HepG2 (cell line): ENCODE data around the gene MED20. TPM values are rescaled to one million over a fixed set of nuclear protein-coding genes. Genes with fewer than 3 reads are reported as not detected.

ENCODE experiments used
- ASH2L ChIP-seq: fragments of 300-600, 200-600 bp; sonication (generic); IDR thresholded peaks from 2 replicates; pipeline ENCODE4 v1.7.0; 2017; ENCODE audit warnings: low read depth, mild to moderate bottlenecking, moderate library complexity, mixed read lengths, low read length; ENCODE audit not compliant: insufficient read length
- FOXP1 ChIP-seq, 2 experiments: fragments of 450-650 bp in 1 of 2; IDR thresholded peaks; 2 replicates each; pipeline ENCODE4 v1.6.1; 2017 to 2018; ENCODE audit warnings: antibody characterized with exemption in 1 of 2
- HDAC6 ChIP-seq: fragments of 200-600 bp; sonication (generic); IDR thresholded peaks from 2 replicates; pipeline ENCODE4 v1.7.0; 2017; ENCODE audit warnings: mild to moderate bottlenecking, antibody characterized with exemption, low read length, low read depth
- KLF12 ChIP-seq: sonication (generic); formaldehyde crosslinking; IDR thresholded peaks from 2 replicates; pipeline ENCODE4 v1.4.0; 2020; ENCODE audit warnings: missing genetic modification reagents, borderline replicate concordance
- NAIF1 ChIP-seq: sonication (generic); formaldehyde crosslinking; IDR thresholded peaks from 2 replicates; pipeline ENCODE4 v1.5.0; 2020; ENCODE audit warnings: mild to moderate bottlenecking, missing genetic modification reagents, borderline replicate concordance
- PHF21A ChIP-seq: sonication (generic); formaldehyde crosslinking; IDR thresholded peaks from 2 replicates; pipeline ENCODE4 v1.5.0; 2020; ENCODE audit warnings: mild to moderate bottlenecking, missing genetic modification reagents
- RFXAP ChIP-seq: sonication (generic); formaldehyde crosslinking; IDR thresholded peaks from 2 replicates; pipeline ENCODE4 v1.4.0; 2020; ENCODE audit warnings: missing genetic modification reagents, borderline replicate concordance
- SALL2 ChIP-seq: sonication (generic); formaldehyde crosslinking; IDR thresholded peaks from 2 replicates; pipeline ENCODE4 v1.8.1; 2023; ENCODE audit warnings: mild to moderate bottlenecking, missing genetic modification reagents, inconsistent platforms
- SP1 ChIP-seq, 2 experiments: fragments of 450-650 bp in 1 of 2; sonication (generic) in 1 of 2; formaldehyde crosslinking in 1 of 2; IDR thresholded peaks; 2 replicates each; pipeline versions ENCODE4 v1.4.0 to v1.6.1; 2016 to 2020; ENCODE audit warnings: missing genetic modification reagents in 1 of 2
- TBX2 ChIP-seq: sonication (generic); formaldehyde crosslinking; IDR thresholded peaks from 2 replicates; pipeline ENCODE4 v1.5.0; 2020; ENCODE audit warnings: missing genetic modification reagents, mild to moderate bottlenecking, borderline replicate concordance
- UBTF ChIP-seq: sonication (generic); formaldehyde crosslinking; IDR thresholded peaks from 2 replicates; pipeline ENCODE4 v1.4.0; 2020; ENCODE audit warnings: mild to moderate bottlenecking, missing genetic modification reagents
- ZNF230 ChIP-seq: sonication (generic); formaldehyde crosslinking; IDR thresholded peaks from 2 replicates; pipeline ENCODE4 v1.4.0; 2020; ENCODE audit warnings: mild to moderate bottlenecking, missing genetic modification reagents
- ZNF281 ChIP-seq: sonication (generic); formaldehyde crosslinking; IDR thresholded peaks from 2 replicates; pipeline ENCODE4 v1.4.0; 2020; ENCODE audit warnings: missing genetic modification reagents, borderline replicate concordance
- ZNF333 ChIP-seq: sonication (generic); formaldehyde crosslinking; IDR thresholded peaks from 2 replicates; pipeline ENCODE4 v1.4.0; 2020; ENCODE audit warnings: mild to moderate bottlenecking, missing genetic modification reagents, borderline replicate concordance
- ZNF83 ChIP-seq: sonication (generic); formaldehyde crosslinking; IDR thresholded peaks from 2 replicates; pipeline ENCODE4 v1.4.0; 2020; ENCODE audit warnings: missing genetic modification reagents, mild to moderate bottlenecking, borderline replicate concordance
- polyA plus RNA-seq, 8 experiments: library from polyadenylated mRNA; depleted of rRNA in 3 of 8; stranded (reverse) in 7 of 8; unstranded in 1 of 8; fragments of >200 nt; fragmentation: Illumina TruSeq in 4 of 8; extraction: Trizol in 4 of 8; gene quantifications; 2 replicates each; pipeline versions ENCODE4 v1.2.1 to v1.2.3, GENCODE V29; 2011 to 2016; ENCODE audit warnings: low read depth in 4 of 8, missing spikeins in 1 of 8, mixed read lengths in 1 of 8; ENCODE audit not compliant: insufficient read depth in 1 of 8
- total RNA-seq, 5 experiments: library from RNA; depleted of rRNA; stranded (reverse); fragments of >200 nt; fragmentation: Illumina TruSeq; extraction: Trizol; gene quantifications; 2 replicates each; pipeline ENCODE4 v1.2.3, GENCODE V29; 2016; ENCODE audit warnings: low read depth in 1 of 5
- TF ChIP-seq, protein P1 (sequence below): sonication (generic); formaldehyde crosslinking; IDR thresholded peaks from 2 replicates; pipeline ENCODE4 v1.4.0; 2020; ENCODE audit warnings: missing genetic modification reagents
- TF ChIP-seq, protein P2 (sequence below): IDR thresholded peaks from 2 replicates; pipeline ENCODE4 v1.6.1; 2016; ENCODE audit warnings: mild to moderate bottlenecking, missing biosample characterization, missing genetic modification reagents
- TF ChIP-seq, protein P3 (sequence below): sonication (generic); formaldehyde crosslinking; conservative IDR thresholded peaks from 2 replicates; pipeline ENCODE4 v1.8.0; 2022; ENCODE audit warnings: missing genetic modification reagents

The MED20 gene
- total and polyA plus RNA-seq, 2 of the 13 experiments (the other 11 are each of a cell fraction or from before 2014, with no cell fraction given) = 28.1 to 41.1 TPM

- TF ChIP-seq NAIF1 (CRISPR knock-in tag) = no peak
- peak; percentile 58; the same call in 1 of the 2 replicates for TF ChIP-seq PHF21A (CRISPR knock-in tag)
- TF ChIP-seq TBX2 (CRISPR knock-in tag) = peak; percentile 65
- peak; percentile 72 for TF ChIP-seq ZNF281 (CRISPR knock-in tag)
- TF ChIP-seq, protein P1, sequence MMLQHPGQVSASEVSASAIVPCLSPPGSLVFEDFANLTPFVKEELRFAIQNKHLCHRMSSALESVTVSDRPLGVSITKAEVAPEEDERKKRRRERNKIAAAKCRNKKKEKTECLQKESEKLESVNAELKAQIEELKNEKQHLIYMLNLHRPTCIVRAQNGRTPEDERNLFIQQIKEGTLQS (CRISPR knock-in tag) = 0 out of 2 replicates have a peak, but pooled peaks have one; percentile 26
- 0 out of 2 replicates have a peak, but pooled peaks have one; percentile 84 for TF ChIP-seq ZNF333
- TF ChIP-seq ASH2L = peak; percentile 38
- no peak for TF ChIP-seq HDAC6
- TF ChIP-seq ZNF83 = no peak; the same call in 1 of the 2 replicates
- no peak for TF ChIP-seq FOXP1 (IDR thresholded peaks at IDR 0.05)
- no peak for TF ChIP-seq FOXP1 (CRISPR knock-in tag; IDR thresholded peaks at IDR 0.05)
- peak; percentile 84 for TF ChIP-seq UBTF (CRISPR knock-in tag)
- 0 out of 2 replicates have a peak, but pooled peaks have one; percentile 23 for TF ChIP-seq RFXAP (CRISPR knock-in tag)
- TF ChIP-seq, protein P2, sequence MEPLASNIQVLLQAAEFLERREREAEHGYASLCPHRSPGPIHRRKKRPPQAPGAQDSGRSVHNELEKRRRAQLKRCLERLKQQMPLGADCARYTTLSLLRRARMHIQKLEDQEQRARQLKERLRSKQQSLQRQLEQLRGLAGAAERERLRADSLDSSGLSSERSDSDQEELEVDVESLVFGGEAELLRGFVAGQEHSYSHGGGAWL = peak; percentile 63; the same call in 1 of the 2 replicates
- TF ChIP-seq SALL2 (CRISPR knock-in tag) = peak; percentile 76
- TF ChIP-seq, protein P3, sequence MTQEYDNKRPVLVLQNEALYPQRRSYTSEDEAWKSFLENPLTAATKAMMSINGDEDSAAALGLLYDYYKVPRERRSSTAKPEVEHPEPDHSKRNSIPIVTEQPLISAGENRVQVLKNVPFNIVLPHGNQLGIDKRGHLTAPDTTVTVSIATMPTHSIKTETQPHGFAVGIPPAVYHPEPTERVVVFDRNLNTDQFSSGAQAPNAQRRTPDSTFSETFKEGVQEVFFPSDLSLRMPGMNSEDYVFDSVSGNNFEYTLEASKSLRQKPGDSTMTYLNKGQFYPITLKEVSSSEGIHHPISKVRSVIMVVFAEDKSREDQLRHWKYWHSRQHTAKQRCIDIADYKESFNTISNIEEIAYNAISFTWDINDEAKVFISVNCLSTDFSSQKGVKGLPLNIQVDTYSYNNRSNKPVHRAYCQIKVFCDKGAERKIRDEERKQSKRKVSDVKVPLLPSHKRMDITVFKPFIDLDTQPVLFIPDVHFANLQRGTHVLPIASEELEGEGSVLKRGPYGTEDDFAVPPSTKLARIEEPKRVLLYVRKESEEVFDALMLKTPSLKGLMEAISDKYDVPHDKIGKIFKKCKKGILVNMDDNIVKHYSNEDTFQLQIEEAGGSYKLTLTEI (CRISPR knock-in tag) = no peak
- no peak for TF ChIP-seq SP1 (IDR thresholded peaks at IDR 0.05)
- peak; percentile 69 for TF ChIP-seq SP1 (CRISPR knock-in tag; IDR thresholded peaks at IDR 0.05)
- TF ChIP-seq ZNF230 (CRISPR knock-in tag) = peak; percentile 77; the same call in 1 of the 2 replicates
- peak; percentile 49 for TF ChIP-seq KLF12 (CRISPR knock-in tag)
Observed at GRCh38 chr6:41941280-41942066, 20.5 kb upstream of the MED20 start, which contains the start of gene CCND3 (continued).
